GM06990 (cell line): ENCODE results near the gene XYLT1.

ENCODE experiments used
- DNase-seq: peaks from one replicate; pipeline ENCODE4 v3.0.0-alpha.2; 2011; ENCODE audit not compliant: insufficient read length; ENCODE audit errors: extremely low read depth
- H3K27me3 ChIP-seq: replicated peaks from 2 replicates; pipeline ENCODE4 v1.6.0; 2011; ENCODE audit warnings: low read length; ENCODE audit not compliant: control insufficient read depth, insufficient read depth
- H3K36me3 ChIP-seq: 2 replicates; pipeline ENCODE4 v1.5.1; 2011; ENCODE audit warnings: low read length; ENCODE audit not compliant: control insufficient read depth, insufficient read depth
- H3K4me3 ChIP-seq: replicated peaks from 2 replicates; pipeline ENCODE4 v1.5.1; 2011; ENCODE audit warnings: low read depth, mild to moderate bottlenecking, control low read depth, low read length
- TF ChIP-seq, protein P1 (sequence below): IDR thresholded peaks from 2 replicates; pipeline ENCODE4 v1.5.1; 2011; ENCODE audit warnings: low read length, control low read depth, mild to moderate bottlenecking, inconsistent platforms; ENCODE audit not compliant: insufficient read depth, poor library complexity, severe bottlenecking

Gene XYLT1

DNA sequence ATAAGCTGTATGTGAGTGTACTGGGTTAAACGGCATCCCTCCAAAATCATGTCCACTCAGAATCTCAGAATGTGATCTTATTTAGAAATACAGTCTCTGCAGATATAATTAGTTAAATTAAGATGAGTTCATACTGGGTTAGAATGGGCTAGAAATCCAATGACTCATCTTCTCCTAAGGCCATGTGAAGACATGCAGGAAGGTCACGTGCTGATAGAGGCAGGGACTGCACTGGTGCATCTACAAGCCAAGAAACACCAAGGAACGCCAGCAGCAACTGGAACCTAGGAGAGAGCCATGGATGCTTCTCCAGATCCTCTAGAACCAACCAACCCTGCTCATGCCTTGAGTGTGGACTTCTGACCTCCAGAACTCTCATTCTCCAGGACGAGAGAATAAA is 241.0 kb downstream of the XYLT1 start:
- Histone ChIP-seq H3K4me3 (no peak overlapping the region), H3K27me3 (no peaks in the 10 kb centered on the region), H3K36me3 (no peaks in the 10 kb centered on the region)
- no peak for DNase-seq
- TF ChIP-seq, protein P1, sequence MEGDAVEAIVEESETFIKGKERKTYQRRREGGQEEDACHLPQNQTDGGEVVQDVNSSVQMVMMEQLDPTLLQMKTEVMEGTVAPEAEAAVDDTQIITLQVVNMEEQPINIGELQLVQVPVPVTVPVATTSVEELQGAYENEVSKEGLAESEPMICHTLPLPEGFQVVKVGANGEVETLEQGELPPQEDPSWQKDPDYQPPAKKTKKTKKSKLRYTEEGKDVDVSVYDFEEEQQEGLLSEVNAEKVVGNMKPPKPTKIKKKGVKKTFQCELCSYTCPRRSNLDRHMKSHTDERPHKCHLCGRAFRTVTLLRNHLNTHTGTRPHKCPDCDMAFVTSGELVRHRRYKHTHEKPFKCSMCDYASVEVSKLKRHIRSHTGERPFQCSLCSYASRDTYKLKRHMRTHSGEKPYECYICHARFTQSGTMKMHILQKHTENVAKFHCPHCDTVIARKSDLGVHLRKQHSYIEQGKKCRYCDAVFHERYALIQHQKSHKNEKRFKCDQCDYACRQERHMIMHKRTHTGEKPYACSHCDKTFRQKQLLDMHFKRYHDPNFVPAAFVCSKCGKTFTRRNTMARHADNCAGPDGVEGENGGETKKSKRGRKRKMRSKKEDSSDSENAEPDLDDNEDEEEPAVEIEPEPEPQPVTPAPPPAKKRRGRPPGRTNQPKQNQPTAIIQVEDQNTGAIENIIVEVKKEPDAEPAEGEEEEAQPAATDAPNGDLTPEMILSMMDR, result no peak

GRCh38 chr16:17229131-17229530 is 241.6 kb downstream of the XYLT1 start:
- TF ChIP-seq, protein P1, result no peak
- DNase-seq, result no peak

DNA sequence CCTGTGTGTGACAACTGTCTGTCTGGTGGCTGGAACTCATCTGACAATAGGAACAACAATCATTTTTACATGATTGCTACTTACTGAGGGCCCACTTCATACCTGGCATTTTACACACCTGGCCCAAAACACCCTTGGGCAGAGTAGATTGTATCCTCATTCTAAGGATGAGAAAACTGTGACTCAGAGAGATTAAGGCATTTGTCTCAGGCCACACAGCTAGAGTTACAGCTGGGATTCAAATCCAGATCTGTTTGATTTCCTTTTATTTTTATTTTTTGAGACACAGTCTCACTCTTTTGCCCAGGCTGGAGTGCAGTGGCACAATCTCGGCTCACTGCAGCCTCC is 242.1 kb downstream of the XYLT1 start:
- no peaks in the 10 kb centered on the region for H3K36me3 ChIP-seq
- H3K27me3 ChIP-seq, result no peaks in the 10 kb centered on the region
- no peak for DNase-seq
- no peak overlapping the region for H3K4me3 ChIP-seq
- TF ChIP-seq, protein P1, result no peak

More at GRCh38 chr16:17229131-17229530, 241.6 kb downstream of the XYLT1 start:
- H3K4me3 ChIP-seq, result no peak overlapping the region
- no peaks in the 10 kb centered on the region for H3K36me3 ChIP-seq
- H3K27me3 ChIP-seq, result no peaks in the 10 kb centered on the region

GRCh38 chr16:17228048-17228707 is 242.6 kb downstream of the XYLT1 start:
- H3K36me3 ChIP-seq, result no peaks in the 10 kb centered on the region
- H3K27me3 ChIP-seq, result no peaks in the 10 kb centered on the region
- DNase-seq, result no peak
- no peak overlapping the region for H3K4me3 ChIP-seq
- TF ChIP-seq, protein P1, result no peak

GRCh38 chr16:17227278-17227677 is 243.5 kb downstream of the XYLT1 start:
- Histone ChIP-seq H3K4me3 (no peak overlapping the region), H3K36me3 (no peaks in the 10 kb centered on the region), H3K27me3 (no peaks in the 10 kb centered on the region)
- no peak for DNase-seq
- TF ChIP-seq, protein P1, result no peak

DNA sequence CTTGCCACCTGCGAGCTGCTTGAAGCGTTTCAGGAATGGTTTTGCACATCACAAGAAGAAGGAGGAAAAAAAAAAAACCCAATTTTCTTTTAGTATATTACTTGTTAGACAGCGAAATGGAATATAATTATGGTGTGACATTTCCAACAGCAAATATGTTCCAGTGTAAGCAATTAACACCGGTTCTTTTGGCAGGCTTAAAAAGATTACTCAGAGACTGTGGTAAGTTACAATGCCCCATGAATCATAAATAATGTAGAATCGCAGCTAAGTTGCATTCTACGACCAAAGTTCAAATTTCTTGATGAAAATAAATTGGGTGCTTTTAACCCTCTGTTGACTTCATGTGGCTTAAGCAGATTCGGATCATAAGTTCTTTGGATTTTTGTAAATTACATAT is 245.2 kb downstream of the XYLT1 start:
- no peaks in the 10 kb centered on the region for H3K27me3 ChIP-seq
- TF ChIP-seq, protein P1, result no peak
- no peak overlapping the region for H3K4me3 ChIP-seq
- no peak for DNase-seq
- H3K36me3 ChIP-seq, result no peaks in the 10 kb centered on the region
